Mesothelial cell of epicardium (in vitro differentiated cells): ENCODE data around the gene HECTD4. TPM values are rescaled to one million over a fixed set of nuclear protein-coding genes. Genes with fewer than 3 reads are reported as not detected.
A peak's percentile ranks its signal among the peaks of the same experiment; 100 is the strongest.

Experiments used
- DNase-seq, 2 experiments: peaks; one replicate each; pipeline ENCODE4 v3.0.0; 2021; ENCODE audit warnings: low spot score in 2 of 2; ENCODE audit not compliant: unreplicated experiment in 2 of 2
- H3K27ac Mint-ChIP-seq: 2 replicates; pipeline ENCODE4 v1.8.0; 2021; ENCODE audit warnings: mixed read lengths
- H3K27me3 Mint-ChIP-seq: 2 replicates; pipeline ENCODE4 v1.8.0; 2021; ENCODE audit warnings: low read depth, mixed read lengths
- H3K36me3 Mint-ChIP-seq: 2 replicates; pipeline ENCODE4 v1.8.0; 2021; ENCODE audit warnings: mixed read lengths
- H3K4me1 Mint-ChIP-seq: 2 replicates; pipeline ENCODE4 v1.8.0; 2021; ENCODE audit warnings: mixed read lengths
- H3K4me3 Mint-ChIP-seq: 2 replicates; pipeline ENCODE4 v1.8.0; 2021; ENCODE audit warnings: mild to moderate bottlenecking, moderate library complexity, mixed read lengths
- H3K9me3 Mint-ChIP-seq: 2 replicates; pipeline ENCODE4 v1.8.0; 2021; ENCODE audit warnings: mixed read lengths
- CTCF ChIP-seq: fragments of 200-600 bp; sonication (generic); IDR thresholded peaks from one replicate; pipeline ENCODE4 v1.5.0; 2021; ENCODE audit warnings: antibody characterized with exemption; ENCODE audit not compliant: unreplicated experiment
- total RNA-seq: library from RNA; stranded (reverse); gene quantifications from 3 replicates; pipeline ENCODE4 v1.2.1, GENCODE V29; 2021

Gene HECTD4
- total RNA-seq, 1 donor from 2014 or later = 89.8 TPM

GRCh38 chr12:112206944-112207343, 175.3 kb downstream of the HECTD4 start:
- Mint-ChIP-seq H3K36me3 (peaks cover 37% of the 10 kb centered on the region), H3K9me3 (no peaks in the 10 kb centered on the region), H3K4me3 (no peak overlapping the region), H3K27ac (no peak overlapping the region), H3K27me3 (no peaks in the 10 kb centered on the region), H3K4me1 (no peaks in the 10 kb centered on the region)
- no peak for DNase-seq
- no peak for TF ChIP-seq CTCF

GRCh38 chr12:112199136-112199535, 183.1 kb downstream of the HECTD4 start:
- no peak overlapping the region for H3K27ac Mint-ChIP-seq
- H3K4me1 Mint-ChIP-seq = no peaks in the 10 kb centered on the region
- no peak overlapping the region for H3K4me3 Mint-ChIP-seq
- TF ChIP-seq CTCF = no peak
- DNase-seq = no peak
- no peaks in the 10 kb centered on the region for H3K9me3 Mint-ChIP-seq
- peaks cover 37% of the 10 kb centered on the region for H3K36me3 Mint-ChIP-seq
- no peaks in the 10 kb centered on the region for H3K27me3 Mint-ChIP-seq

- Mint-ChIP-seq H3K27me3 (no peaks in the 10 kb centered on the region), H3K36me3 (peaks cover 40% of the 10 kb centered on the region), H3K27ac (no peak overlapping the region), H3K9me3 (no peaks in the 10 kb centered on the region), H3K4me3 (no peak overlapping the region), H3K4me1 (no peaks in the 10 kb centered on the region)
- peak in 1 of 2 experiments; percentile 65 for DNase-seq
- peak; percentile 48 for TF ChIP-seq CTCF
These were observed 184.0 kb downstream of the HECTD4 start for GRCh38 chr12:112198120-112198733.

GRCh38 chr12:112196196-112196875, 185.9 kb downstream of the HECTD4 start:
- peaks cover 47% of the 10 kb centered on the region for H3K36me3 Mint-ChIP-seq
- H3K4me1 Mint-ChIP-seq = no peaks in the 10 kb centered on the region
- DNase-seq = no peak
- H3K9me3 Mint-ChIP-seq = no peaks in the 10 kb centered on the region
- H3K27me3 Mint-ChIP-seq = no peaks in the 10 kb centered on the region
- no peak overlapping the region for H3K4me3 Mint-ChIP-seq
- H3K27ac Mint-ChIP-seq = no peak overlapping the region
- TF ChIP-seq CTCF = no peak

- H3K27ac Mint-ChIP-seq = no peak overlapping the region
- H3K9me3 Mint-ChIP-seq = no peaks in the 10 kb centered on the region
- no peak for DNase-seq
- H3K36me3 Mint-ChIP-seq = peaks cover 51% of the 10 kb centered on the region
- TF ChIP-seq CTCF = no peak
- no peaks in the 10 kb centered on the region for H3K27me3 Mint-ChIP-seq
- no peaks in the 10 kb centered on the region for H3K4me1 Mint-ChIP-seq
- no peak overlapping the region for H3K4me3 Mint-ChIP-seq
These were observed 187.5 kb downstream of the HECTD4 start for GRCh38 chr12:112194601-112195247.
